T47D (cell line): ENCODE measurements around the gene STX12.

Experiments used
- DNase-seq, 2 experiments: peaks; one replicate each; pipeline versions ENCODE4 v3.0.0 to v3.0.0-alpha.2; 2011 to 2012; ENCODE audit warnings: low read depth in 1 of 2, low spot score in 1 of 2
- JUND ChIP-seq: IDR thresholded peaks from 2 replicates; pipeline ENCODE4 v1.6.1; 2012; ENCODE audit warnings: low read depth
- in situ Hi-C: cut with HindIII; loops from 2 replicates; pipeline ENCODE4 v1.10.0; 2016; ENCODE audit warnings: low sequenced_read_pairs, low pct_unique_long_range_greater_than_20kb

STX12 gene

DNA sequence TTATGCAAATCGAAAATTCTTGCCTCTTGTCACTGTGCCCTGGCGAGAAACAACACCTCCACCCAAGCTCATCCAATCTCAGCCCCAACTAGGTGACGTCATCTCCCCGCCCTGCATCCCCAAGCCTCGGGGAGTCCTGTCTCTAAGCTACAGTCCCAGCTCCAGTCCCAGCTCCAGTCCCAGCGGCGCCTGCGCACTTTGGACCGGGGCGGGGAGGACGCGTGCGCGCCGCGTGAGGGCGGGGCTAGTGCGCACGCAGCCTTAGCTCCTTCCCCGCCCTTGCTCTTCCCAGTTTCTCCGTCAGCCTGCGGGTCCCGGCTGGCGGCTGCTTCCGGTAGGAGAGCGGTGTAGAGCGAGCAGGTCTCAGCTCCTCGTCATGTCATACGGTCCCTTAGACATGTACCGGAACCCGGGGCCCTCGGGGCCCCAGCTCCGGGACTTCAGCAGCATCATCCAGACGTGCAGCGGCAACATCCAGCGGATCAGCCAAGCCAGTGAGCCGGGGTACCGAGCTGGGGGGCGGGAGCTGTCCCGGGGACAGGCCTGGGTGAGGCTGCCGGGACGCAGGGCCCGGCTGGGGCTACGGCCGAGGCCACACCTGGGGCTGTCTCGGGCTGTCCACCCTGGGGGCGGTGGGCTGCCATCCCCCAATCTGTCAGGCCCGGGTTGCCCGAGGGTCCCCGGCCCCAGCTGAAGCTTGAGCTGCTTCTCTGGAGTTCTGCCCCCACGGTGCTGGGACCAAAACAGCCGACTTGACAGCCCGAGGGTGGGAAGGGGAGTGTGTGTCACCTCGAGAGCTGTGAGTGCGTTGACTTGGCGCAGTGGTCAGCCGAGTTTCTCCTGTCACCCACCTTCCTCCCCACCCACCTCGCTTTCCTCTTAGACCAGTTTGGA lies at the start of gene STX12:
Gene STX12 (plus strand): TSS at position 288 of the 894 bp plus-strand sequence. CDS start 89 bp downstream, at position 377.
- DNase-seq = peak; percentile 86 to 98
- in situ Hi-C loops = no loop called here
- TF ChIP-seq JUND = no peak

DNA sequence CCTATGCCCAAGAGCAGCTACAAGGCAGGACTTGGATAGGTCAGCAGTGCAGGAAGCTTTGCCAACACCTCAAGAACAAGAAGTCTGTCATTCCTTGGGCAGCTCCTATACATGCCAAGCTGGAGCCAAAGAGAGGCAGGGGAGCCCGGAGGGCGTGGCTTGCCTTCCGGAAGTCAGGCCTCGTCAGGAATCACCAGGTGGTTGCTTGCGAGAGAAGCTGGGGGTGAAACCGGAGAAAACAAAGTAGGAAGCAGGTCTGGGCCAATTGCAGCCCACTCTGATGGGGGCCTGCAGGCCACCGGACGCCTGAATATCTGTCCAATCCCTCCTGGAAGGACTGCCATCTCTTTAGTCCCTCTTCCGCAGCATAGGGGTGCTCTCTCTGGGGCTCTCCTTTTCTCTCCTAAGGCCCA lies 48.1 kb upstream of the STX12 start:
- DNase-seq = no peak
- TF ChIP-seq JUND = no peak
- in situ Hi-C loops = no loop called here

DNA sequence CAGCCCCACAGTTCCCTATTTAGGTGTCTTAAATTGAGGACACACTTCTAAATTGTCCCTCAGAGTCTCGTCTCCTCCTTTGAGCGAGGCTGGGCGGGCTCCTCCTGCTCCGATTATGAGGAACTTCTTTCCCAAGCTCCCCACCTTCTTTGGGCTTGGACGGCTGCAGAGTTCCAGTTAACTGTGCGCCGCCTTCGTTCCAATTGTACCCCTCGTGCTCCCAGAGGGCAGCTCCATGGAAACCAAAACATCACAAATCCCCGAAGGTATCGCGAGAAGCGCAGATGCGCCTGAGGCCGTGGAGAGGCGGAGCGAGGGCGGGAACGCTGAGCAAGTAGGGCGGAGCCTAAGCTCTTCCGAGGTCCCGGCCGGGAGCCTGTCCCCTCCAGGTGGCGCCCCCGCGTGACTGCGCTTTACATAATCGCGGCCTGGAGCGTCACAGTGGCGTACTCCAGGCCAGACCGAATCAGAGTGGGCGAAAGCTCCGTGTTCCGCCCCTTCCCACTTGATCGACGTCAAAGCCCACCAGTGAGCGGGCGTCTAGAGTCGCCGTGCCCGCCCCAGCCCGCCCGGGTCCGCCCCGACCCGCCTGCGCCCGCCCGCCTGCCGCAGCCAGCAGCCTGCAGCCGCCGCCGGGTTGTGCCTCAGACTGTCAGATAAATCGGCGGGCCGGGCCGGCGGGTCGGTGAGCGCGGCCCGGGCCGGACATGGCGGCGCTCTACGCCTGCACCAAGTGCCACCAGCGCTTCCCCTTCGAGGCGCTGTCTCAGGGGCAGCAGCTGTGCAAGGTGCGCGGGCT lies 47.4 kb upstream of the STX12 start, which contains the start of gene FAM76A:
Gene FAM76A (plus strand): TSS at position 588 of the 799 bp plus-strand sequence. CDS start 120 bp downstream, at position 708.
- TF ChIP-seq JUND = no peak
- peak; percentile 89 to 98 for DNase-seq
- in situ Hi-C loops = no loop called here

DNA sequence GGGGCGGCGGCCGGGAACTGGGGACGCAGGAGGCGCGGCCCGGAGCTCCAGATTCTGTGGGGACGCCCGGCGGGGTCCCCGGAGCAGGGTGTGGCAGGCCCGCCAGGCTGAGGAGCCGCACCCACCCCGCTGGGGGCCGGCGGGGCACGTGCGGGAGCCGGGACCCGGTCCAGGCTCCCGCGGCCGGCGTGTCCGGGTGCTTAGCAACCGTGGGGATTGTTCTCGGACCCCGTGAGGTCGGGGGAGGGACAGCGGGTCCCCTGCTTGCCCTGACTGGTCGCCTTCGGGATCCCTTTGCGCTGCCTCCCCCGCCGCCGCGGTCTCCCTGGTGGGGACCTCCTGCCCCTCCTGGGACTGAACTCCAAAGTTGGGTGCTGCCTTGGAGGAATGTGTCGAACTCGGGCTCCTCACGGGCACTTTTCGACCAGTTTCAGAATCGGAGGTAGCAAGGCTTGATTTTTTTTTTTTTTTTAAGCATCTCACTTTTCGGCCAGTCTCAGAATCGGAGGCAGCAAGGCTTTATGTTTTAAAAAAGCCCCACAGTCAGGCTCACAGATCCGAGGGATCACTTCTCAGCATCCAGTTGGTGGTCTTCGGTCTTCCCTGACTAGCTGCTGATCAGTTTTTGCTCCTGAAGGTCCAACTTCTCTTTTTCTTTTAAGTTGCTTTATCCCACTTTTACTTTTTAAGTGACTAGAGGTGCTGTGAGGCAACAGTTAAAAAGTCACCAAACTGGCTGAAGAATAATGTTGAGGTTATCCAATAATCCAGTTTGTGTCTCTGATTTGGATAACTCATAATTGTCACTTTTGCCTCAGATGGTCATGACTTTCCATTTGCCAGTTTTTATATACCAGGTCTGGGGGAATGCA lies 46.6 kb upstream of the STX12 start:
- peak; percentile 11 to 33 for DNase-seq
- in situ Hi-C loops = no loop called here
- no peak for TF ChIP-seq JUND

DNA sequence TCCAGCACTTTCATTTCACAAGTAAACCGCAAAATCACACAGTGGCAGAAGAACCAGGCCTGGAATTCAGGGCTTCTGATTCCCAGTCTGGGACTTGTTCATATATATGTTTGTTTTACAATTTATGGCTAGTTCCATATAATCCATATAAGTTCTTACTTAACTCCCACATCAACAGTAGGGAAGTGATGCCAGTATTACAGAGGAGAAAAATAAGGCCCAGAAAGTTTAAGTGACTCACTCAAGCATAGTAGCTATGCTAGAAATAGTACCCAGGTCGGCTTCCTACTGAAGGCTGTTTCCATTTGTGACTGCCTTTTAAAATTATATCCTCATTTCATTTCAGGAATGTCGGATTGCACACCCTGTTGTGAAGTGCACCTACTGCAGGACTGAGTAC lies 45.9 kb upstream of the STX12 start:
- no peak for TF ChIP-seq JUND
- in situ Hi-C loops = no loop called here
- DNase-seq = no peak

DNA sequence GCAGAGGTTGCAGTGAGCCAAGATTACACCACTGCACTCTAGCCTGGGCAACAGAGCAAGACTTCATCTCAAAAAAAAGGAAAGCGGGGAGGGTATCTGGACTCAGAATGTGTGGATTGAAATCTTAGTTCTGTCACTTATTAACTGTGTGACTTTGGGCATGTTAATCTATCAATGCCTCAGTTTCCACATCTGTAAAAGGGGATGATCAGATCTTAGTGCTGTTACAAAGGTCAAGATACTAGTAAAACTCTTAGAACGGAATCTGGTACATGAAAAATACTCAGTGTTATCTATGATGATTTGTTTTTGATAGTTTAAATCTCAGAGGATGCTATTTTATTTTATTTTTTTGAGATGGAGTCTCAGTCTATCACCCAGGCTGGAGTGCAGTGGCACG lies 36.8 kb upstream of the STX12 start:
- no peak for TF ChIP-seq JUND
- no peak for DNase-seq
- in situ Hi-C loops = no loop called here

DNA sequence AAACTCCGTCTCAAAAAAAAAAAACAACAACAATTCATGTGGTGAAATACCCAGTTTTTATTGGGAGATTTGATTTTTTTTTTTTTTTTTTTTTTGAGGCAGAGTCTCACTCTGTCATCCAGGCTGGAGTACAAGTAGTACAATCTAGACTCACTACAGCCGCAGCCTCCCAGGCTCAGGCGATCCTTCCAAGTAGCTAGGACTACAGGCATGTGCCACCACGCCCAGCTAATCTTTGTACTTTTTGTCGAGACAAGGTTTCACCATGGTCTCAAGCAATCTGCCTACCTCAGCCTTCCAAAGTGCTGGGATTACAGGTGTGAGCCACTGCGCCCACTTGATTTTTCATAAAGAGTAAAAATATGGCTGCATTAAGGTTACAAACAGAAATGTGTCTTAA lies 31.9 kb upstream of the STX12 start:
- in situ Hi-C loops = no loop called here
- DNase-seq = no peak
- no peak for TF ChIP-seq JUND

DNA sequence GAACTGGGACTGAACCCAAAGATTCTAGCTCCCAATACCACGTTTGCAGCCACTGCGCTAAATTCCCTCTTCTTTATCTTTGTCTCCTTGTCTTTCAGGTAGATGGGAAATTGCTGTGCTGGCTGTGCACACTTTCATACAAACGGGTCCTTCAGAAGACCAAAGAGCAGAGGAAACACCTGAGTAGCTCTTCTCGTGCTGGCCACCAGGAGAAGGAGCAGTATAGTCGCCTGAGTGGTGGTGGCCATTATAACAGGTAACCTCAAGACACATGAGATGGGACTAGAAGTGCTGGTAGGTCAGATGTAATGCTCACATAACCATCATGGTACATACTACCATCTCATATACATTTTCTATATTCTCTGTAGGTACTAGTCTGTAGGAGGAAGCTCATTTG lies 28.5 kb upstream of the STX12 start:
- DNase-seq = no peak
- in situ Hi-C loops = no loop called here
- TF ChIP-seq JUND = no peak

DNA sequence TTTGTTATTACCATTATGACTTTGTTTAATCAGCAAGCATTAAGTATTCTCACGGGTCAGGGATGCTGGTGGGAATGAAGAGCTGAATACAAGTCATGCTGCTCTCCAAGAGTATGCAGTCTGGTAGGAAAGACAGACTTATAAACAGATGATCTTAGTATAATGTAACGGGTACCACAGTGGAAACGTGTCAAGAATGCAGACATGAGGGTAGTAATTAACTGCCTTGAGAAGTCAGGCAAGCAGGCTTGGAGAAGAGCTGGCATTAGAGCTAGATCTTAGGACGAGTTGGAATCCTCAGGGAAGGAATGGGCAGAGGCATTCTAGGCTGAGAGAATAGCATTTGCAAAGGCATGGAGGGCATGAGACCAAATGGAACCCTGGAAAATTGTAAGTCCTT lies 27.6 kb upstream of the STX12 start:
- in situ Hi-C loops = no loop called here
- TF ChIP-seq JUND = no peak
- no peak for DNase-seq

DNA sequence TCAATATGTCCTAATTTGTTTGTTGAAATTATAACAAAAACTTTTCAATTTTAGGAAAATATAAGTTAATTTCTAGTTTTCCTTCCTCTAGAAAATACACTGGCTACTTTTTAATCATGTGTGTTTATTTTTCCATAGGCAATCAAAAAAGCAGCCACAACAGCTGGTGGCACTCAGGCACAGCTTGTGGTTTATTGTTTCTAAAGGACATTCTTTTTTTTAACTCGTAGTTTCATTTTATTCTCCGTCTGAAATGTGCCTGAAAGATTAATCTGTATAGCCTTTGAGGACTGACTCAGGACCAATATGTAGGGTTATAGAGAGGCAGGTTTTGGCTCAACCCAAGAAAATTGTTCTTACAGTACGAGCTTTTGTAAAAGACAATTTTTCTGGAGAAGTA lies 20.7 kb upstream of the STX12 start:
- DNase-seq = no peak
- in situ Hi-C loops = no loop called here
- TF ChIP-seq JUND = no peak

DNA sequence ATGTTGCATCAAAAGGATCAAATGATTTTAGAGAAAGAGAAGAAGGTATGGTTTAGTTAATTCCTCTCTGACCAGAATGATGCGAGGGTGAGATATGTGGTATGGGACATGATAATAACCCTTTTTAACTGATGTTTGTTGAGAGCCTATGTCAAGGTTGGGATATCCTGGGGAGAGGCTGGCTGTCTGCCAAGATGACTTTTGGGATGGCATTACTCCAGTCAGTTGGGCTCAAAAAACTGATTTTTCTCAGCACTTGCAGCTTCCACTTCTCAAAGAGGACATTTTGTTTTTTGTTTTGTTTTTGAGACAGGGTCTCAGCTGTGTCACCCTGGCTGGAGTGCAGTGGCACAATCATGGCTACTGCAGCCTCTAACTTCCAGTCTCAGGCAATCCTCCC lies 17.7 kb upstream of the STX12 start:
- TF ChIP-seq JUND = no peak
- no peak for DNase-seq
- in situ Hi-C loops = no loop called here

DNA sequence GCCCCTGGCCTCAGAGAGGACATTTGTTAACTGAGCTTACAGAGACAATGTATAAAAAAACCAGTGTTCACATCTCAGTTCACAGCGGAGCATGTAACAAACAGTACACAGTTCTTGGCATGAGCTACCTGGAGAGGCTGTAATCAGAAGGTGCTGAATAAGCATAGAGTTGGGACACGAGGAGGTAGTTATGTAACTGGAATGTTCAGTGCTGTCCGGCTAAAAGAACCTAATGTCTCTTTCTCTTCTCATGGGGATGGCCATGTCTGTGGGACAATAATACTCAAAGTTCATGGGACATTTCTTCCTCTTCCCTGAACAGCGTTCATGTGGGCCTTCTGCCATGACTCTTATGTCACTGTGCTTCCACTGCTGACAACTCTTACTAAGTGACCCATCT lies 17.2 kb upstream of the STX12 start:
- no peak for TF ChIP-seq JUND
- in situ Hi-C loops = no loop called here
- DNase-seq = no peak
